ENCODE results near the gene PDZD2.

Gene PDZD2

DNA sequence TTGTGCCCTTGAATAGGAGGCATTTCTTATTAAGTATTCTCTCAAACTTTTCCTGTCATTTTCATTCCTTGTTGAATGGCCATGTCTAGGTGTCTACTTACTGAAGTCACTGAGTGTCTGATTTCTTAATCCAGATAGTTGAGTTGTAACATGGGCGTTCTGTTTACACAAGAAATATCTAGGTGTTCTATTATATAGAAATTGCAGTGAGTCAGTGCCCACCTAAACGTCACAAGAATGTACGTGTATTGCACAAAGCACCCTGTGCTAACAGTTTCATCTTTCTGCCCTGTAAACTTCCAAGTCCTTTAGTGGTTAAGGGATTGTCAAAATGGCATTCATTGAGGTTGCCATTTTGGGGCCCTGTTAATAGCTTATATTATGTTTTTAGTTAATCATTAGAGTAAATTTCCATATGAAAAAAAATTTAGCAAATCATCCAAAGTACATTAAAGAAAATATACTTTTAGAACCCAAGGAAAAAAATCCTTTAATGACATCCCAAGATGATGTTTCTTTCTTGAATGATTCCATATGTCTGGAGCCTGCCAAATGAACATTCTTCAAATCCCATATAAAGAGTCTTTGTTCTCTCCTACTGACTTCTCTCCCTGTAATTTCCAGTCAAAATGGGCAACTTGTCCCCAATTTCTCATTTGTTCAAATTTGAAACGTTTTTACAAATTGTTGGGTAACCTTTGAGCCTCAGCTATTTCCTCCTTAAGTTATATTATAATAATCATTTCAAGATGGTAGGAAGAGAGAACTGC lies 421.0 kb downstream of the PDZD2 start:
- Histone ChIP-seq H3K9ac (ENCODE audit: low read depth, low read length, poor library complexity, severe bottlenecking) (no peak overlapping the region), H4K20me1 (ENCODE audit: insufficient read depth, low read length, poor library complexity, severe bottlenecking) (no peaks in the 10 kb centered on the region), H3K9me3 (ENCODE audit: insufficient read depth, low read depth, low read length) (no peaks in the 10 kb centered on the region), H3K27me3 (ENCODE audit: insufficient read depth, low read length, poor library complexity, severe bottlenecking) (no peaks in the 10 kb centered on the region), H2AFZ (ENCODE audit: low read length) (no peak overlapping the region), H3K79me2 (ENCODE audit: insufficient read depth, low read length) (no peaks in the 10 kb centered on the region), H3K36me3 (ENCODE audit: insufficient read depth, low read length) (no peaks in the 10 kb centered on the region), H3K4me3 (ENCODE audit: low read length, poor library complexity, severe bottlenecking) (no peak overlapping the region), H3K4me1 (ENCODE audit: insufficient read depth, low read length, poor library complexity, severe bottlenecking) (no peaks in the 10 kb centered on the region), H3K9me2 (replicated peaks; ENCODE audit: low read depth, low read length) (no peaks in the 10 kb centered on the region), H3F3A (ENCODE audit: low read depth) (no peaks in the 10 kb centered on the region), H3K4me2 (ENCODE audit: low read depth, low read length, poor library complexity, severe bottlenecking) (no peak overlapping the region)
- TF ChIP-seq EZH2phosphoT487 (IDR thresholded peaks at IDR 0.05; ENCODE audit: borderline replicate concordance) (no peak), CTCF (conservative IDR thresholded peaks at IDR 0.05; ENCODE audit: low read length) (no peak)

DNA sequence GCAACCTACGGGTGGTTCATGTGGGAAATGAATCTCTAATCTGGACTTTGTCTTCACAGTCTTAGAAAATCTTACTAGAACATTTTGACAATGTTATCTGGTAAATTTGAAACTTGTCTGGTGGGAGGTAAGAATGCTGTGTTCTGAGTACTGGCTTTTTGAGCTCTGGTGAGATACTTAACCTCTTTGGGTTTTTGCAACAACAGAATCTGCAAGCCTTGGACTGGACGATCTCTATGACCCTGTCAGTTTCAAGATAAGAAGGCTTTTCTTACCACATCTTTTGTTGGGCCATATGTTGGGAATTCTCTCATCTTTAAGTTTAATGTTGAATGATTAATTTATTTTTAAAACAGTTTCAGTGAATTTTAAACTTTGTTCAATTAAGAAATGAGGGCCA lies 422.3 kb downstream of the PDZD2 start:
- no peaks in the 10 kb centered on the region for H3K9me3 ChIP-seq (ENCODE audit: insufficient read depth, low read depth, low read length)
- no peak overlapping the region for H3K4me2 ChIP-seq (ENCODE audit: low read depth, low read length, poor library complexity, severe bottlenecking)
- no peaks in the 10 kb centered on the region for H3K27me3 ChIP-seq (ENCODE audit: insufficient read depth, low read length, poor library complexity, severe bottlenecking)
- H2AFZ ChIP-seq (ENCODE audit: low read length) = no peak overlapping the region
- H3K36me3 ChIP-seq (ENCODE audit: insufficient read depth, low read length) = no peaks in the 10 kb centered on the region
- no peak overlapping the region for H3K4me3 ChIP-seq (ENCODE audit: low read length, poor library complexity, severe bottlenecking)
- no peaks in the 10 kb centered on the region for H3K79me2 ChIP-seq (ENCODE audit: insufficient read depth, low read length)
- no peaks in the 10 kb centered on the region for H3F3A ChIP-seq (ENCODE audit: low read depth)
- H3K9ac ChIP-seq (ENCODE audit: low read depth, low read length, poor library complexity, severe bottlenecking) = no peak overlapping the region
- H4K20me1 ChIP-seq (ENCODE audit: insufficient read depth, low read length, poor library complexity, severe bottlenecking) = no peaks in the 10 kb centered on the region
- no peaks in the 10 kb centered on the region for H3K4me1 ChIP-seq (ENCODE audit: insufficient read depth, low read length, poor library complexity, severe bottlenecking)
- no peak for TF ChIP-seq EZH2phosphoT487 (IDR thresholded peaks at IDR 0.05; ENCODE audit: borderline replicate concordance)
- H3K9me2 ChIP-seq (replicated peaks; ENCODE audit: low read depth, low read length) = no peaks in the 10 kb centered on the region

- no peak overlapping the region for H3K4me2 ChIP-seq (ENCODE audit: low read depth, low read length, poor library complexity, severe bottlenecking)
- H3F3A ChIP-seq (ENCODE audit: low read depth) = no peaks in the 10 kb centered on the region
- no peaks in the 10 kb centered on the region for H3K79me2 ChIP-seq (ENCODE audit: insufficient read depth, low read length)
- H2AFZ ChIP-seq (ENCODE audit: low read length) = no peak overlapping the region
- no peaks in the 10 kb centered on the region for H4K20me1 ChIP-seq (ENCODE audit: insufficient read depth, low read length, poor library complexity, severe bottlenecking)
- no peaks in the 10 kb centered on the region for H3K9me3 ChIP-seq (ENCODE audit: insufficient read depth, low read depth, low read length)
- no peaks in the 10 kb centered on the region for H3K4me1 ChIP-seq (ENCODE audit: insufficient read depth, low read length, poor library complexity, severe bottlenecking)
- no peaks in the 10 kb centered on the region for H3K9me2 ChIP-seq (replicated peaks; ENCODE audit: low read depth, low read length)
- no peak for TF ChIP-seq CTCF (conservative IDR thresholded peaks at IDR 0.05; ENCODE audit: low read length)
- no peak for TF ChIP-seq EZH2phosphoT487 (IDR thresholded peaks at IDR 0.05; ENCODE audit: borderline replicate concordance)
- H3K4me3 ChIP-seq (ENCODE audit: low read length, poor library complexity, severe bottlenecking) = no peak overlapping the region
- no peaks in the 10 kb centered on the region for H3K36me3 ChIP-seq (ENCODE audit: insufficient read depth, low read length)
- H3K9ac ChIP-seq (ENCODE audit: low read depth, low read length, poor library complexity, severe bottlenecking) = no peak overlapping the region
- no peaks in the 10 kb centered on the region for H3K27me3 ChIP-seq (ENCODE audit: insufficient read depth, low read length, poor library complexity, severe bottlenecking)
Observed at GRCh38 chr5:32066448-32066847, 427.5 kb downstream of the PDZD2 start.

Data from Loucy (cell line).